ENCODE data around the gene SELENOF.

SELENOF gene

DNA sequence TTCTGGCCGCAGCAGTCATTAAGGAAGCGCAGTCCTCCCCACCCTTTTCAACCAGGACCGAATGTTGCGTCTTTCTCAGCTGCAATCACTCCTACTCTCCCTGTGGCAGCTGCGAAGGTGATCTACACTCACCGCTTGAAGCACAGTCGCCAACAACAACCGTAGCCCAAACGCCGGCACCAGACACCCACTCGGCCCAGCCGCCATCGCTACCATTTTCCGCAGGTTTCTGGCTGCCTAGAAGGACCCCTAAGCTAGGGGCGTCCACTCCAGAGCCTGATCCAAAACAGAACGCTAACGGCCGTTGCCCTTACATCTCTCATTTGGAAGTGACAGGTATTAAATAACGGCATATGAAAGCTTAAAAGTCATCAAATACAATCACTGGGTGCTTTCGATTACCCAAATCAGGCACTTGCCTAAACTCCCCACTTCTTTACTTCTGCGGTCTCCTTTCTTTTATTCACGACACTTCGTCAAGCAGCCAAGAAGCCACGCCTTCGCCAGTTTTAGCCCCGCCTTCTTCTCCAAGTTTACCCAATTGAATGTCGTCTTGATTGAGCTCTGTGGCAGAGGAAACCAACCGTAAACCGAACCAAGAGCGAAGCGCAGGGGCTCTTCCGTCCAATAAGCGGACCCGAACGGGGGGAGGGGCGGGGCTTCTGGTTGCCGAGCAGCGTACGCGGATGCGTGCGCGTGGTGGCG is at the start of gene SELENOF:
SELENOF (minus strand) TSS at position 231 of the 705 bp plus-strand sequence; CDS start at position 216, 15 bp downstream.
- peak; percentile 99 for DNase-seq

DNA sequence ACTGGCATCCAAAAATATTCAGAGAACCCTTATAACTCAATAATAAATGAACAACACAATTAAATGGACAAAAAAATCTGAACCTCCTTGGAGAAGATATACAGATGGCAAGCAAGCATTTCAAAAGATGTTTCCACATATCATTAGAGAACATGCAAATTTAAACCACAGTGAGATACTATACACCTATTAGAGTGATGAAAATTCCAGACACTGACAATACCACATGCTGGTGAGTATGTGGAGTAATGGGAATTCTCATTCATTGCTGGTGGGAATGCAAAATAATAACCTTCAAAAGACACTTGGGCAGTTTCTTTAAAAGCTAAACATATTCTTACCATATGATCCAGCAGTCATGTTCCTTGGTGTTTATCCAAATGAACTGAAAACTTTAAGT is 46.6 kb upstream of the SELENOF start:
- no peak for DNase-seq

DNA sequence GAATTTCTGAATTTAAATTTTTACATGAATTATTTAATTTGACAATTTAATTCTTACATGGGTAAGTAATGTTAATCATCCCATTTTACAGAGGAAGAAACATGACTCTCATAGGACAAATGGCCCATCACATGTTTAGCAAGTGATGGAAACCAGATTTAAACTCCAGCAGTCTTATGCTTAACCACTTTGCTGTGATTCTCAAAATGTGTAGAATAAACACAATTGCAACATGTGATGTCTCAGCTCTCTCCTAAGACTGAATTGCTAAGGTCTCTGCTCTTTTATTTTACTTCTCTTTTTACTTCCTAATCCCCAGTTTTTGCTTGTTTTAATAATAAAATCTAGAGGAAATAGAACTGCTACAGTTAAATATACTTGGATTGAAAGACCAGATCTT is 43.3 kb upstream of the SELENOF start:
- no peak for DNase-seq

DNA sequence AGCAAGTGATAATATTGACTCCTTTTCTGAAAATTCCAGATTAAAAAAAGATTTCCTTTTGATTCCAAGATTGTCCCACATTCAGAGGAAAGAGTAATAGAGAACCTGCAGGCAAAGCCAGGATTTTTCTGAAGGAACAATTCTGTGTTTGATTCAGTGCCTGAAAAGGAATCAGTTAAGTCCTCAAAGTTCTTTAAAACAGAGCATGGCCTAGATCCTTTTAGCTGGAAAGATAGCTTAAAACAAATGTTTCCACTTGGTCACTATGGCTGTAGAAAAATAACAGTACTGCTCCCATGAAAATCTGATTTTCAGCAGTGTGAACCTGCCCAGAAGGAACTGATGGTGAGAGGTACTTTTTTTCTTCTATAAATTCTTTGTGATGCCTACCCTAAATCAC is 42.3 kb upstream of the SELENOF start:
- DNase-seq = no peak

DNA sequence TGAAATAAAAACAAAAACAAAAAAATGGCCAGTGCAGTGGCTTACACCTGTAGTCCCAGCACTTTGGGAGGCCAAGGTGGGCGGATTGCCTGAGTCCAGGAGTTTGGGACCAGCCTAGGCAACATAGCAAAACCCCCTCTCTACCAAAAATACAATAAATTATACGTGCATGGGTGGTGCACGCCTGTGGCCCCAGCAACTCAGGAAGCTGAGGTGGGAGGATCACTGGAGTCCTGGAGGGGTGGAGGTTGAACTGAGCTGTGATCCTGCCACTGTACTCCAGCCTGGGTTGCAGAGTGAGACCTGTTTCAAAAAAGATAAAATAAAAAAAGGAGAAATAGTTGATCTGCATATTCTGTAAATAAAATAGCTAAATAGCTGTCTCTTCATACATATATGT is 41.8 kb upstream of the SELENOF start:
- DNase-seq = no peak

DNA sequence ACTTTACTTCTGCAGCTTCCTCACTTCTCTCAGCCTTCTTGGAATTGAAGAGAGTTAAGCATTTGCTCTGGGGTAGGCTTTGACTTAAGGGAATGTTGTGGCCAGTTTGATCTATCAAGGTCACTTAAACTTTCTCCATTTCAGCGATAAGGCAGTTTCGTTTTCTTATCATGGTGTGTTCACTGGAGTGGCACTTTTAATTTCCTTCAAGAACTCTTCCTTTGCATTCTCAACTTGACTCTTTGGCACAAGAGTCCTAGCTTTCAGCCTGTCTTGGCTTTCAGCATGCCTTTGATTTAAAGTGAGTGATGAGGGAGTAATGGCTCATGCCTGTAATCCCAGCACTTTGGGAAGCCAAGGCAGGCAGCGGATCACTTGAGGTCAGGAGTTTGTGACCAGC is 39.2 kb upstream of the SELENOF start:
- DNase-seq = no peak

DNA sequence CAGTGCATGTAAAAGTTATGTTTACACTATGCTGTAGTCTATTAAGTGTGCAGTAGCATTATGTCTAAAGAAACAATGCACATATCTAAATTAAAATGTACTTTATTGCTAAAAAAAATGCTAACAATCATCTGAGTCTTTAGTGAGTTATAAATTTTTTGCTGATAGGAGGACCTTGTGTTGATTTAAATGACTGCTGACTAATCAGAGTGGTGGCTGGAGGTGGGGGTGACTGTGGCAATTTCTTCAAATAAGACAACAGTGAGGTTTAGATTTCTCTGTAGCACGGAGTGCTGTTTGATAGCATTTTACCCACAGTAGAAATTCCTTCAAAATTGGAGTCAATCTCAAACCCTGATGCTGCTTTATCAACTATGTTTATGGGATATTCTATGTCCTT is 37.5 kb upstream of the SELENOF start:
- no peak for DNase-seq

DNA sequence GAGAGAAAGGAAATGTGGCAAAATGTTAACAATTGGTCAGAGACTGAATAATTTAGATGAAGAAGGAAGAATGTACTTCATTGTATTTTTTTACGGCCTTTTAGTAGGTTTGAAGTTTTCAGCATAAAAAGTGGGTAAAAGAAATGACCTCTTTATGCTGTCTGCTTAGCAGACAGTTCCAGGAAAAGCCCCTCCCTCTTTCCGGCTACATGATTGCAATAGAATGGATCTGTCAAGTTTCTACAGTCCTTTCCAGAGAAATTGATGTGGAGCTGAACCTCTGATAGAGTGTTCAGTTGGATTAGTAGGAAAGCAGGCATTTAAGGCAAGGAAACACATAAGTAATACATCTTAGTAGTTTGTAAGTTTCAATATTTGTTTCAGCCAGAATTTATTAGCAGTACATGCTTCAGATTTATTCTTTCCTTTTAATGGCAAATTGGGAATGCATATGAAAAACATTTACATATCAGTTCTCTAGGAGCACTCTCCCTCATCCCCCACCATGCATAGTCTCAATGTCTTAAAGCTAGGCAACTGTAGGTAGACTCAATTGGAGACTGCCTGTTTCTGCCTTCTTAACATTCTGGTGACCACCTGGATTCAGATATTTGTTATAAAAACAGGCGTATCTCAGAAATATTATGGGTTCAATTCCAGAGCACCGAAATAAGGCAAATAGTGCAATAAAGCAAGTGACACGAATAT is 36.9 kb upstream of the SELENOF start:
- DNase-seq = no peak

DNA sequence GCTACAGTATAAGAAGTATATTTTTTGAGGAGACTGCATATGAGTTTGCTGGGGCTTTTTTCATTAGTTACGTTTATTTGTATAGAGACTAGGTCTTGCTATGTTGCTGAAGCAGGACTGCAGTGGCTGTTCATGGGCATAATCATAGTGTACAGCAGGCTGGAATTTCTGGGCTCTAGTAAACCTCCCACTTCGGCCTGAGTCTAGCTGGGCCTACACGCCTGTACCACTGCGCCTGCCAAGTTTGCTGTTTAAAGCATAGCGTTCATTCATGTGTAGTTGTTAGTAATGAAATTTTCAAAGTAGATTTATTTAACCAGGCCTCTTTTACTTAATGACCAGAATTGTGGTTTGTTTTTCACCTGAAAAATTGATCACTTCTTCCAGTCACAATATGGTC is 34.3 kb upstream of the SELENOF start:
- DNase-seq = no peak

DNA sequence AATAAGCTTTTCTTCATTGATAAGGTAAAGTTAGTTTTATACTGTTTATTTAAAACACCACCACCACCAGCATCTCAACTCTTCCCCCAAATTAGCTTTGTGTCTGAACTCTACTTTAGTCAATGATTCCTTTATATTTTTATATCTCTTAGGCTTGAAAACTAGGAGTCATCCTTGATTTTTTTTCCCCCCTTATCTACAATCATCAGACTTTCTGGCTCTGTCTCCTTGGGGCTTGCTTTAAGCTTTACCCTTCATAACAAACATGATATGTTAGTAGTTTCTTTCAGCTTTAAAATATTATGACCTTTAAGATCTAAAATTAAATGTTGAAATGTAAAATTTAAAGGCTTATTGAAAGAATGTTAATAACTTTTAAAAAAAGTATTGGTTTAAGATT is 28.8 kb upstream of the SELENOF start:
- DNase-seq = no peak

DNA sequence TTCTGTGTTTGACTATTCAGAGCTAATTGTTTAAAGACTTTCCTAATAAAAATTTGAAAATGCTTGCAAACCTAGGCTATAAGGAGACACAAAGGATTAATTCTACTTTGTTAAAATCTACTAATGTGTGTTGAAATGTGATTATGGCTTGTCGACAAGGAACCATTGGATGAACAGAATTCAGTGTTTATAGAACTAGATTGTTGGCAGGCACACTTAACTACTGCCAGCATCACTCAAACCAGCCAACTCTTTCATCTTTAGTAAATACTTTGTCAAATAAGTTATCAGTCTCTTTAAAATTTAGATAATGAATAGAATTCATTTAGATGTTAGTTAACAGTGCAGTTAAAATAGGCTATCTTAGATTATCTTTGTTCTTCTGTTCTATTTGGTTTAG is 28.1 kb upstream of the SELENOF start:
- DNase-seq = no peak

DNA sequence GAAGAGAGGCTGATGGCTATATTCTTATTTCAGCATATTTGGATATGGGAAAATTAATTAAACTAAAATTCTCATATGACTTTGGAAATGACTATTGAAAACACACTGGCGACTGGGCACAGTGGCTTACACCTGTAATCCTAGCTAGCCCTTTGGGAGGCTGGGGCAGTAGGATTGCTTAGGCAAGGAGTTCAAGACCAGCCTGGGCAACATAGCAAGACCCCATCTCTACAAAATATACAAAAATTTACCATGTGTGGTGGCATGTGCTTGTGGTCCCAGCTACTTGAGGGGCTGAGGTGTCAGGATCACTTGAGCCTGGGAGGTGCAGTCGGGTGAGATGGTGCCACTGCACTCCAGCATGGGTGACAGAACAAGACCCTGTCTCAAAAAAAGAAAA is 26.7 kb upstream of the SELENOF start:
- DNase-seq = no peak

DNA sequence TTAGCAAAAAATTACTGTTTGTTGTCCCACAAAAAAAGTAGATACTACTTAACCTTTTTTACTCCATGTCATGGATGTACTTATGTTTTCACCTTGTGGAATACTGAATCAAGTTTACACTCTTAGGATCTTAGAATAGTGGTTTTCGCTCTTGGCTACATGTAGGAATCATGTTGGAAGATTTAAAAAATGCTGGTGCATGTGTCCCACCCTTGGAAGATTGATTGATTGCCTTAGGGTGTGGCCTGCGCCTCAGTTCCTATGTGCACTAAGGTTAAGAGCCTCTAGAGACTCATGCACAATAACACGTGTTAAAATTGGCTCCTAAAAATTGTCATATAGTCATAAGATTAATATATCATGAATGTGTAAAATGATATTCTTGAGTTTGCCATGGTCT is 25.5 kb upstream of the SELENOF start:
- DNase-seq = no peak

DNA sequence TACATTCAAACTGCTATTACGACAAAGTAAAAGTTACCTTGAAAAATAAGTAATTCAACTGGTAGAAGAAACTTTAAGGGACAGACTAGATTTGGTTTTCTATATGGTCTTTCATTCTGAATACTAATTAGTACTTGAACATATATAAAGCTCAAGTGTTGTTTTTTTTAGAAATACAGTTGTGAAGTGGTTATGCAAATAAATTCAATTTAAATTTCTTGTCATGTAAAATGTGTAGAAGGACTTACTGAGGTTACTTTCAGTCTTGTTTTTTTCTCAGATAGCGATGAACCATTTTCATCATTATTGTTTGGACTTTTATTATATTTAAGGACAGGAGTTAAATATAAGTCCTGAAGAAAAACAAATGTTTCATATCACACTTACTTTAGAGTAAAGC is 24.9 kb upstream of the SELENOF start:
- DNase-seq = no peak

DNA sequence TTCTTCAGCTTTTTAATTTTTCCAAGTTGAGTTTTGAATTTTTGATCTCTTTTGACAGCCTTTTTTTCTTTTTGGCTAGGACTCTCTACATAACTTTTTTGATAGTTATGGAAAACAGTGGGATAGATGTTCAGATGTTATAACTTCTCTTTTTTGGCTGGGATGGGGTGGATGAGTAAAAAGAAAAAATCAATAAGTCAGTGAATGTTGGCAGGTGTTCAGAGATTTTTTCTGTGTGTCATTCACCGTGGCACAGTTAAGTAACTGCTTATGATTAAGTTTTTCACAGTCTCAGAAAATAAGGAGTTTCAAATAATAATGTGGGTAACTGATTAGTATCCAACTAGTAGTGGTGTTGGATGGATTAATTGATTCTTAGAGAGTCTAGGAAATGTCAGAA is 24.5 kb upstream of the SELENOF start:
- DNase-seq = no peak

DNA sequence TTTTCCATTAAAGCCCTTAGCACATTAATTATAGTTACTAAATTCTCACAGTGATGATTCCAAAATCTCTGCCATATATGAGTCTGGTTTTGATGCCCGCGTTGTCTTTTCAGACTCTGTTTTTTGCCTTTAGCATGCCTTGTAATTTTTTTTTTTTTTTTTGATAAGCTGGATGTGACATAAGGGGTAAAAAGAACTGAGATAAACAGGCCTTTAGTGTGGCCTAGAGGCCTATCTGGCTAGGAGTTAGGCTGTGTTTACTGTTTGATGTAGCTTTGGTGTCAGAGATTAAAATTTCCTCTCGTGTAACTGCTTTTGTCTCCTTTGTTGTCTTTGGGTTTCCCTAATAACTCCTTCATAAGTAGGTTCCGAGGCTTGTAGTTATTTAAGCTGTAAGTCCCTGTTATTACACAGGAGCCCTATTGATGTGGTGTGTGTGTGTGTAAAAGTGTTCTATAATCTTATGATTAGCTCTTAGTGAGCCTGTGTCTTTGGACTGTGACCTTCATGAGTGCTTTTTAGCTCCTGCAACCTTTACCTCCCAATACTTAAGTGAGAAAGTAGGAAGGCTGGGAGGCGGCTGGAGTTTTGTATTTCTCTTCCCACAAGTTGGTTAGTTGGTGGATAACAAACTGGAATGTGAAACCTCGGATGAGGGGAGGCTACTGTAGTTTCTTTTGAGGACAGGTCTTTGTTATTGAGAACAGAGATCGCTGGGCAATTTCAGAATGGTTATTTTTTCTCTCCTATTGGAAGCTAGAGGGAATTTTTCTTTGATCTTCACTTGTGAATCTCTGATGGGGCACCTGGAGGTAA is 19.8 kb upstream of the SELENOF start:
- DNase-seq = no peak

DNA sequence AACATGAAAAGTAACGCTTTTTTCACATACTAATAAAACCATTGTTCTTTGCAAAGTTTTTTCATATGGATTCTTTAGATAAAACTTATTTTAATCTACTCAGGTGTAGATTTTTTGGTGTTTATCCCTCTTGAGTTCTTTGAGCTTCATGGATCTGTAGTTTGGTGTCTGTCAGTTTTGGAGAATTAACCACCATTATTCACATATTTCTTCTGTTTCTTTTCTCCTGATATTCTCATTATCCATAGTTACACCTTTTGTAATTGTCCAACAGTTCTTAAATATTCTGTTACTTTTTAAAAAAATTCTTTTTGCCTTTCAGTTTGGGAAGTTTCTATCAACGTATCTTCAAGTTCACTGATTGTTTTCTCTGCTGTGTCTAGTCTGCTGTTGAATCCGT is 19.1 kb upstream of the SELENOF start:
- DNase-seq = no peak

DNA sequence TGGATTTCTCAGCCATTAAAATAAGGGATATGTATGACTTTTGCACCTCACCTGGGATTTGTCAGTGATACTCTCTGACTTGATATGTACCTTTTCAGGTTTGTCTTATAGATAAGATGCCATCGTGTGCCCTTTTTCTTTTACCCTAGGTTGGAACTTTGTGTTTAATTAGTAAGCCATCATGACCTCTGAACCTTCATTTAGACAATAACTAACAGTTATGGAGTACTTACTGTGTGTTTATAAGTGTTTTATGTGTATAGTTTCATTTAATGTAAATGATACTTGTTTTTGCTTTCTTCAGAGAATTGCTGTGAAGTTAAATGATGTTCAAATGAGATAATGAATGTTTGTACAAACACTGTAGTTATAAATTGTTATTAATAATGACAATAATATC is 14.9 kb upstream of the SELENOF start:
- DNase-seq = no peak

DNA sequence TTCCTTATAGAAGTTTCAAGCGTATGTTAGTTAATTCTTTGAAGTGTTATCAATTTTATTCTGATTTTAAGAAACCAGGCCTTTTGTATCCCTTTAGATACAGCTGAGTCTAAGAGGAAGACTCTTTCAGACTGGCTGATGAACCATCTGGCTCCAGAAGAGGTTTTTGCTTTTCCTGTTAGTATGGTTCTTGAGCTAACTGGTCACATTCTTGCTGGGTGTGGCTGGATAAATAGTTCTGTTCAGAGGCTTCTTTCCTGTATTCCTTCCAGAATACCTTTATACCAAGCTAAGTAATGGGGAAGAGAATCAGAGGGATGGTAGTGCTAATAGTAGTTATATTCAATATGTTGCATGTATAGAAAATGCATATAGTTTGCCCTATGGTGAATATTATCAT is 13.0 kb upstream of the SELENOF start:
- DNase-seq = no peak

DNA sequence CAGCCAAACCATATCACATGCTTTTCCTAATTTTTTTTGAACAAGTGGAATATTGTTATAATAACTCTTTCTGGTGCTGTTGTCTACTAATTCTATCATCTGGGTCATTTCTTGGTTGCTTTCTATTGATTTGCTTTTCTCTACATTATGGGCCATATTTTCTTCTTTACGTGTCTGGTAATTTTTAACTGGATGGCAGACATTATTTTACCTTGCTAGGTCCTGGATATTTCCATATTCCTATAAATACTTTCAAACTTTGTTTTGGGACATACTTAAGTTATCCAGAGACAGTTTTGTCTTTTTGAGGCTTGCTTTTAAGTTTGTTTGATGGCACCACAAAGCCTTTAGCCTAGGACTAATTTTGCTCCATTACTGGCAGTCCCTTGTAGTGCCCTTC is 11.8 kb upstream of the SELENOF start:
- no peak for DNase-seq

DNA sequence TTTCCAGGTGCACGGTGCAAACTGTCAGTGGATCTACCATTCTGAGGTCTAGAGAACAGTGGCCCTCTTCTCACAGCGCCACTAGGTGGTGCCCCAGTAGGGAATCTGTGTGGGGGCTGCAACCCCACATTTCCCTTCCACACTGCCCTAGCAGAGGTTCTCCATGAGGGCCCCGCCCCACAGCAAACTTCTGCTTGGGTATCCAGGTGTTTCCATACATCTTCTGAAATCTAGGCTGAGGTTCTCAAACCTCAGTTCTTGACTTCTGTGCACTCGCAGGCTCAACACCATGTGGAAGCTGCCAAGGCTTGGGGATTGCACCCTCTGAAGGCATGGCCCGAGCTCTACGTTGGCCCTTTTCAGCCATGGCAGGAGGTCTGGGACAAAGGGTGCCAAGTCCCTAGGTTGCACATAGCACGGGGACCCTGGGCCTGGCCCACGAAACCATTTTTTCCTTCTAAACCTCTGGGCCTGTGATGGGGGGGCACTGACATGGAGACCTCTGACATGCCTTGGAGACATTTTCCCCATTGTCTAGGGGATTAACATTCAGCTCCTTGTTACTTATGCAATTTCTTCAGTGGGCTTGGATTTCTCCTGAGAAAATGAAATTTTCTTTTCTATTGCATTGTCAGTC is 10.5 kb upstream of the SELENOF start:
- DNase-seq = no peak

DNA sequence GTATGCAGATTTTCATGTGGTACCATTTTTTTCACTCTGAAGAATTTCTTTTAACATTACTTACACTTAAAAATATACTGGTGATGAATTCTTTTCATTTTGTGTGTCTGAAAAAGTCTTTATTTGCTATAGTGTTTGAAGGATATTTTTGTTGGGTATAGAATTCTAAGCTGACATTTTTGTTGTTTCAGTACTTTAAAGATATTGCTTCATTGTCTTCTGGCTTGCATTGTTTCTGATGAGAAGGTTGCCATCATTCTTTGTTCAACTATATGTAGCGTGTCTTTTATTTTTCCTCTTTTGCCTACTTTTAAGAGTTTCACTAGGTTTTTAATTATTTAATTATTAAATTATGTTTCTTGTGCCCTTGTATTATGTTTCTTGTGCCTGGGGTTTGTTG is 8.5 kb upstream of the SELENOF start:
- no peak for DNase-seq

DNA sequence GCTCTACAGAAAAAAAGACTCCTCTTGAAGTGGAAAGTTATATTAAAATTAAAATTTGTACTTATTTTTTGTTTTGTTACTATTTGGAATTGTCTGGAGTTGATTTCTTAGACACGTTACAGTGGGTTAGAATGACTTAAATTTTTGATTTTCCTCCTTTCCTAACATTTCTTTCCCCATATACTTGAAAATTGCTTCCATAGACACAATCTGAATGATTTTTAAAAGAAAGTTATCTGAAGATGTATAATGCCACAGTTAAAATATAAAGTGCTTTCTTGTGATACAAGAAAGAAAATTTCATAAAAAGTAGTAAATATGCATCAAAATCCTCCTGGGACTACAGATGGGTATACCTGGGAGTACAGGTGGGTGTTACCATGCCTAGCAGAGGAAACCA is 2.8 kb upstream of the SELENOF start:
- no peak for DNase-seq
